ENCODE results near the gene TMEM150A.

- TF ChIP-seq POLR2A (IDR thresholded peaks at IDR 0.05) (no peak), CTCF (IDR thresholded peaks at IDR 0.05) (no peak)
Observed at GRCh38 chr2:85651097-85651496, 48.6 kb upstream of the TMEM150A start.

Data from testis (tissue), 2 donors.